Cardiac fibroblast (primary cell): ENCODE measurements around the gene DAZL.

Experiments
- DNase-seq, 2 donors: peaks; one replicate each; pipeline versions ENCODE4 v3.0.0 to v3.0.0-alpha.2; 2010; ENCODE audit warnings: low read depth in 2 of 2
- H3K4me3 ChIP-seq, 2 donors: replicated peaks in 1 of 2; 1 replicate in 1 of 2; 2 replicates in 1 of 2; pipeline ENCODE4 v1.5.1; 2011; ENCODE audit warnings: low read depth in 2 of 2, low read length in 2 of 2, mild to moderate bottlenecking in 2 of 2, moderate library complexity in 1 of 2
- TF ChIP-seq, protein P1 (sequence below): IDR thresholded peaks from one replicate; pipeline ENCODE4 v1.5.1; 2011; ENCODE audit warnings: low read depth, mild to moderate bottlenecking, low read length, inconsistent platforms

DAZL gene

GRCh38 chr3:16546186-16547010 lies 58.8 kb downstream of the DAZL start:
- DNase-seq = no peak
- TF ChIP-seq, protein P1, sequence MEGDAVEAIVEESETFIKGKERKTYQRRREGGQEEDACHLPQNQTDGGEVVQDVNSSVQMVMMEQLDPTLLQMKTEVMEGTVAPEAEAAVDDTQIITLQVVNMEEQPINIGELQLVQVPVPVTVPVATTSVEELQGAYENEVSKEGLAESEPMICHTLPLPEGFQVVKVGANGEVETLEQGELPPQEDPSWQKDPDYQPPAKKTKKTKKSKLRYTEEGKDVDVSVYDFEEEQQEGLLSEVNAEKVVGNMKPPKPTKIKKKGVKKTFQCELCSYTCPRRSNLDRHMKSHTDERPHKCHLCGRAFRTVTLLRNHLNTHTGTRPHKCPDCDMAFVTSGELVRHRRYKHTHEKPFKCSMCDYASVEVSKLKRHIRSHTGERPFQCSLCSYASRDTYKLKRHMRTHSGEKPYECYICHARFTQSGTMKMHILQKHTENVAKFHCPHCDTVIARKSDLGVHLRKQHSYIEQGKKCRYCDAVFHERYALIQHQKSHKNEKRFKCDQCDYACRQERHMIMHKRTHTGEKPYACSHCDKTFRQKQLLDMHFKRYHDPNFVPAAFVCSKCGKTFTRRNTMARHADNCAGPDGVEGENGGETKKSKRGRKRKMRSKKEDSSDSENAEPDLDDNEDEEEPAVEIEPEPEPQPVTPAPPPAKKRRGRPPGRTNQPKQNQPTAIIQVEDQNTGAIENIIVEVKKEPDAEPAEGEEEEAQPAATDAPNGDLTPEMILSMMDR = no peak
- no peak overlapping the region for H3K4me3 ChIP-seq

- no peak for DNase-seq
- H3K4me3 ChIP-seq = no peak overlapping the region
- TF ChIP-seq, protein P1 = no peak
Measured at GRCh38 chr3:16545413-16546185, 59.6 kb downstream of the DAZL start.

- no peak for DNase-seq
- no peak overlapping the region for H3K4me3 ChIP-seq
- TF ChIP-seq, protein P1 = no peak
Measured at GRCh38 chr3:16543242-16543864, 61.9 kb downstream of the DAZL start.

DNA sequence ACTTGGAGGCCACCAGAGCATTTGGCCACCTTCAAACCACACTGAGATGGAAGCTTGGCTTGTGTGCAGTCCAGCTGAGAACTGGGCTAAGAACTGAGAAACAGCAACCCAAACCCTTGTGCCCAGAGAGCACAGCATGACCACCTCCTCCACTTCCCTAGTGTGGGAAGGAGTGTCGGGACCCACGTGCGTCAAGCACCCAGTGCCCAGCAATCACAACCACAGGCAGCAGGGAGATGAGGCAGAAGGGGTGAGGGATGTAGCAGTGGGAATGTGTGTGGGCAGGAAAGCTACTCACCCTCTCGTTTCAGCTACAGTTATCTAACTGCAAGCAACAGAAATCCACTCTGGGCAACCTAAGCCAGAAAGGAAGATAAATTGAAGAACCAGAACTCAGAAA lies 66.7 kb downstream of the DAZL start:
- H3K4me3 ChIP-seq = no peak overlapping the region
- no peak for DNase-seq
- TF ChIP-seq, protein P1 = no peak

DNA sequence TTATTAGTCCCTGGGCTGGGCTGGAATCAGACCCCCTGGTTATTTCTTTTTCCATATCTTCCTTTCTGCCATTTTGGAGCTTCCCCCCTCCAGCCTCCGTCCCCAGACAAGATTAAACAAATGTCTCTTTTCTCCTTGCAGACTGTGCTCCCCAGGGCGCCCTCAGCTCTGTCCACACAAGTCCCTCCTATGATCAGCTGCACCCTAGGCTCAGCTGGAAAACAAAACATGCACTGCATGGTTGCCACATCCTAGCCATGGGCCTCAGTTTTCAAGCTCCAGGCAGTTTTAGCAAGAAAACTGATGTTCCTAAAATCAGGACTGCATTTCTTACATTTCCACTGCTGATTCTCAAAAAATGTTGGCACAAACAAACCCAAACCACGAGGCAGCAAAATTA lies 68.2 kb downstream of the DAZL start:
- no peak overlapping the region for H3K4me3 ChIP-seq
- DNase-seq = no peak
- TF ChIP-seq, protein P1 = no peak
